ENCODE measurements around the gene GBF1. TPM values are rescaled to one million over a fixed set of nuclear protein-coding genes. Genes with fewer than 3 reads are reported as not detected.
"Not testable (repeated sequence)": the region's sequence is repeated elsewhere in the genome, so short reads cannot be mapped to it uniquely, and the experiment has no call there.

Gene GBF1
- total RNA-seq, 1 experiment from 2014 or later = 26.5 TPM

- no peak for DNase-seq (ENCODE audit: low read depth)
Measured at GRCh38 chr10:102306006-102306405, 60.7 kb downstream of the GBF1 start.

GRCh38 chr10:102306710-102307109 lies 61.4 kb downstream of the GBF1 start:
- DNase-seq (ENCODE audit: low read depth) = no peak

DNA sequence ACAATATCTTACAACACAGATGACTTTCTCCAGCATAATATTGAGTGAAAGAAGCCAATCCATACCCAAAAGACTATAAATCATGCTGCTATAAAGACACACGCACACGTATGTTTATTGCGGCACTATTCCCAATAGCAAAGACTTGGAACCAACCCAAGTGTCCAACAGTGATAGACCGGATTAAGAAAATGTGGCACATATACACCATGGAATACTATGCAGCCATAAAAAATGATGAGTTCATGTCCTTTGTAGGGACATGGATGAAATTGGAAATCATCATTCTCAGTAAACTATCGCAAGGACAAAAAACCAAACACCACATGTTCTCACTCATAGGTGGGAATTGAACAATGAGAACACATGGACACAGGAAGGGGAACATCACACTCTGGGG lies 63.0 kb downstream of the GBF1 start:
- DNase-seq (ENCODE audit: low read depth) = not testable (repeated sequence)

- no peak for DNase-seq (ENCODE audit: low read depth)
Measured at GRCh38 chr10:102309236-102309635, 63.9 kb downstream of the GBF1 start.

GRCh38 chr10:102309916-102310315 lies 64.6 kb downstream of the GBF1 start:
- DNase-seq (ENCODE audit: low read depth) = no peak

DNA sequence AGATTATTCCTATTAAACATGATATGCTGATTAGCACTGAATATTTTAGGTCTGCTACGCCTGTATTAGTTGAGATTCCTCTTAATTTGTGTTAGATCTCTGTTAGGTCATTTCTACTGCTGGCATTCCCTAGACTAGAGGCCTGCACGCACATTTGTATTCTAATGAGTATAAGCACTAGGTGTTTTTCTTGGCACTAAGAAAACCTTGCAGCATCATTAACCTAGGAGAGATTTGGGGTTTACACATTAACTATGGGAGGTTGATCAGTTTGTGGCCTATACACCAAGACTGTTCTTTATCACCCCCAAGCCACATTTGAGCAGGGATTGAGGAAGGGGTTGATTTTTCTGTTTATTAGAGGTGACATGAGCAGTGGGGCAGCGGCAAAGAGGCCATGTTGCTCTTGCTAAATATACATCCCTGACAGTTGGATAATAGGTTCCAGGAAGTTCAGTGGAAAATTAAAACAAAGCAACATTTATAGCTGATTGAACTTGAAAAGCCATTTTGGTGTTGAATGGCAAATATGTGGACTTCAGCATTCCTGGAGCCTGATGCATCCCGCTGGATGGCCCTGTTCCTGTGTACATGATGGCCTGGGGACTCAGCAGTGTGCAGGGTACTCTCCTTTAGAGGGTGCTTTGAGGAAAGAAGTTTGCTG lies 65.2 kb downstream of the GBF1 start:
- peak; percentile 62 for DNase-seq (ENCODE audit: low read depth)

DNA sequence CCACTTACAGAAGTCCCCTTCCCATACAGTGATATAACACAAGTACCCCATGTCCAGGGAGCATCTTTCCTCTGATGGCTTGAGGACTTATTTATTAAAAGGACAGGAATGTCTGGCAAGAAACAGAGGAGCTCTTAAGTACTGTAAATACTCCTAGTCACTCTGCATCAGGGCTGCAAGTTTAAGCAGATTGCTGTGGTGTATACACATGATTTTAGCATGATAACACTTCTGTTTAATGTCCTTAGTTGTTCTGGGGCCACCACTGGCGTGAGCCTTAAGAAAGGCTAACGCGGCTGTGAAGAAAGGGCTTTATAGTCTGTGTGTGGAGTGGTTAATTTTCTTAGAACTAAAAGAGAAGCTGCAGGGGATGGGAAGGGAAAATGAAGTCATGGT lies 65.7 kb downstream of the GBF1 start:
- DNase-seq (ENCODE audit: low read depth) = no peak

DNA sequence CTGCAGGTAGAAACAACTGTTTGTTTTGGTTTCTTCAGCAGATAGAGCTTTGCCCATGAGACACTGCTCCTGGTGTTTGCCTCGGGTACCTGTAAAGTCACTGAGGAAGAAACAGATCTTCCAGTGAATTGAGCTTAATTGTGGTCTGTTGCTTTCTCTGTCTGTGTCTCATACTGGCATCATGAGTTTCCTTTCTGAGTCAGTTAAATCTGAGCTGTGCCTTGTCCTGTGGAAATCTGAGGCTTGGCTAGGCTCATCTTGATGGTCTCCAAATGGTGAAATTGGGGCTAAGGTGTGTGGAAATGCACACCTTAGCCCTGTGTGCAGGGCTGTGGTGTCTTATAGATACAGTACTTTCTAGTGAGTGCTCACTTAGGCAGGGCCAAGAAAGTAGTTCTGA lies 67.4 kb downstream of the GBF1 start:
- DNase-seq (ENCODE audit: low read depth) = peak; percentile 14

DNA sequence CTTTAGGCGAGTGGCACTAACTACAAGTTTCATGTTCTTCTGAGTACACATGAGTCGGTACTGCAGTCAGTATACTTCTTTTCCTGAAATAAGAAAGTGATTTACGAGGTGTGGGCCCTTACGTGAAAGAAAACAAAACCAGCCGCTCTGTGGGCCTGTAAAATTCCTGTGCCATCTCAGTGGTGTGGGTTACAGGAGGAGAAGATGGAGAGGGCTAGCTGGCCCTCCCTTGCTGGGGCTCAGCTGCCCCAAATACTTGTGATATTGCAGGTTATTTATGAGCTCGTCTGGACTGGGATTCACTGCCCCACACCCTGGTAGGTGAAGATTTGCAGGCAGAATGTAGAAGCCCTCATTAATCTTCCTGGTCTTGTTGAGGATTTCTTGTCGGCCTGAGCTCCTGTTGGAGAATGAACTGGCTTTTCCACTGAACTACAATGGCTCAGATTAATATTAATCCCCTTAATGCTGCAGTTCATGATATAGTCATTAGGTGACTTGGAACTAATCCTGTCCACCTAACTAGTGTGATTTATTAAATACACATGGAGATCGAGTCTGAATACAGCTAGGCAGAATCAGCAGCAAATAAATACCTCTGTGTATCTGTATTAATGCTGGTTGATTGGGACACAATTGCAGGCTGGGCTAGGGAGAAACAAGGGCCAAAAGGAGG lies 68.0 kb downstream of the GBF1 start:
- peak; percentile 5 for DNase-seq (ENCODE audit: low read depth)

- no peak for DNase-seq (ENCODE audit: low read depth)
Measured at GRCh38 chr10:102314801-102315200, 69.5 kb downstream of the GBF1 start.

- no peak for DNase-seq (ENCODE audit: low read depth)
Measured at GRCh38 chr10:102316421-102316820, 71.1 kb downstream of the GBF1 start.

- DNase-seq (ENCODE audit: low read depth) = no peak
Measured at GRCh38 chr10:102322914-102323313, 77.6 kb downstream of the GBF1 start.

GRCh38 chr10:102324061-102324460 lies 78.7 kb downstream of the GBF1 start:
- no peak for DNase-seq (ENCODE audit: low read depth)

- no peak for DNase-seq (ENCODE audit: low read depth)
Measured at GRCh38 chr10:102326031-102326430, 80.7 kb downstream of the GBF1 start.

DNA sequence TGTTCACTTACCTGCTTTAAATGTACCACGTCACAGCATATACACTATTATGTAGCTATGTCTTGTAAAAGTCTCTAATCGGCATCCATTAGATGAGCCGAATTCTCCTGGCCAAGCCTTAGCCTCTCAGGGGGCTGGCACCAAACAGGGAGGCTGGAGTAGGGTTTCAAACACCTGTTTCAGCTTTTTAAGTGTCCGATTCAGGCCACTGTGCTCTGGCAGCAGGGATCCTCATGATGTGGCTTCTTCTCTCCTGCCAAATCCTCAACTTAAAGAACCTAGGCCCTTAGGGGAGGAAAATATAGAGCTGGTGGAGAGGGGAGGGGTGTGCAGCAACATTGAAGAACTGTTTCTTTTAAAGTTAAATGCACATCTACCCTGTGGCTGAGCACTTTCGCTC lies 81.7 kb downstream of the GBF1 start:
- no peak for DNase-seq (ENCODE audit: low read depth)

DNA sequence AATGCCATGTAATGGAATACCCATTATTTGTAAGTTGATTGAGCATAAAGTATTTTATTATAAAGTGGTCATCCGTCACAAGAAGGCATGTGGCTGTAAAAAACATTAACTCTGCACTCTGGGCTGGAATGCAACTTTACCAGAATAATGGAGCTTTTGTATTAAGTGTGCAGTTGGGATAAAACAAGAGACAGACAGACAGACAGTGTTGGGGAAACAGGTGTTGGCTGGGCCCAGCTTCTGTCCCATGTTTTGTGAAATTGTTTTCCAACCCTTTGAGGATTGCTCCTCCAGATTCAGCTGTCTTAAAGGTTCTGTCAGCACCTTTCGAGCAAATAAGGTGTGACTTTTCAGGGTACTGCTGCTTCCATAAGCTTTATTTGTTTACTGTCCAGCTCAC lies 82.3 kb downstream of the GBF1 start:
- no peak for DNase-seq (ENCODE audit: low read depth)

GRCh38 chr10:102332772-102333171 lies 87.4 kb downstream of the GBF1 start:
- no peak for DNase-seq (ENCODE audit: low read depth)

DNA sequence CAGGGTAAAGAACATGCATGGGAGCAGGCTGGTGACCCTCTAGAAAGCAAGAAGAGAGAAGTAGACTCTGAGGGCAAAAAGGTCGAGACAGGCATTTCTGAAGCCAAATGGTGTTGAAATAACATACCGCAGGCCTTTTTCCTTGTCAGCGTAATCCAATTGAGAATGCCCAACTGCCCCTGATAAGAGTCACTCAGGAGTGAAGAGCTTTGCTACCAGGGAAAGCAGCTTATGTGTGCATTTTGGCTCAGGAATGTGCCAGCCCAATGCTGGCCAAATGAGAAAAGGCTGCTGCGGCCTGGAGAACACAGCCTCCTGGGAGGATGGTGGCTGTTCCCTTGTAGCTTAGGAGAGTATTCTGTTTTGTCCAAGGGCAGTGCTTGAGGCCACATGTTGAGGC lies 88.8 kb downstream of the GBF1 start:
- no peak for DNase-seq (ENCODE audit: low read depth)

DNA sequence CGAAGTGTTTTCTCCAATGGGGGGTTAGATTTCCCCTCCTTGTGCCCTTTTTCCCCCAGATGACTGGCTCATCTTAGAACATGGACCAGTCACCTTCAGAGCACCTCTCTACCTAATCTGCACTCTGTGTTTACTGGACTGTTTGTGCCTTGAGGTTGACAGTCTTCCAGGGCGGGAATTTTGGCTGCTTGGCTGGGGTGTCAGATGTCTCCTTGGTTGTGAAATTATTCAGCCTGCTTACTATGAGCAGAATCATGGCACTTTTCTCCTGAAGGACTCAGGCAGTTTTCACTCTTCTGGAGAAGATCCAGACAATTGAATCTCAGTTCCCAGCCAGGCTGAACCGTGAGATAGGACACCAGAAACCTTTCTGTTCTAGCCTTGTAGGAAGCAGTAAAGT lies 89.9 kb downstream of the GBF1 start:
- DNase-seq (ENCODE audit: low read depth) = no peak

DNA sequence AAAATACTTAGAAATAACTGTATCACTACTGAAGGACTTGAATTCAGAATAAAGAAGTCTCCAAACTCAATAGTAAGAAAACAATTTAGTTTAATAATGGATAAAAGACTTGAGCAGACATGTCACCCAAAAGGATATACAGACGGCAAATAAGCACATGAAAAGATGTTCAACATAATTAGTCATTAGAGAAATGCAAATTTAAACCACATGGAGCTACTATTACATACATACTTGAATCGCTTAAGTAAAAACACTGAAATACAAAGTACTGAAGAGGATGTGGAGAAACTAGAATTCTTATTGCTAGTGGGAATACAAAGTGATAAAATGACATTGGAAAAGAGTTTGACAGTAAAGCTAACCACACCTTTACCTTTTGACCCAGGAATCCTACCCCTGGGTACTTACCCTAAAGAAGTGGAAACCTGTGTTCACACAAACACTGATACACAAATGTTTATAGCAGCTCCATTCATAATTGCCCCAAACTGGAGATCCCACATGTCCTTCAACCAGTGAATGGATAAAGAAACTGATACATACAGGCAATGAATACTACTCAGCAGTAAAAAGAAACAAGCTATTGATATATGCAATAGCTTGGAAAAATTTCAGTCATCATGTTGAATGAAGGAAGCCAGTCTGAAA lies 95.8 kb downstream of the GBF1 start:
- no peak for DNase-seq (ENCODE audit: low read depth)

GRCh38 chr10:102342458-102342857 lies 97.1 kb downstream of the GBF1 start:
- DNase-seq (ENCODE audit: low read depth) = peak; percentile 37

DNA sequence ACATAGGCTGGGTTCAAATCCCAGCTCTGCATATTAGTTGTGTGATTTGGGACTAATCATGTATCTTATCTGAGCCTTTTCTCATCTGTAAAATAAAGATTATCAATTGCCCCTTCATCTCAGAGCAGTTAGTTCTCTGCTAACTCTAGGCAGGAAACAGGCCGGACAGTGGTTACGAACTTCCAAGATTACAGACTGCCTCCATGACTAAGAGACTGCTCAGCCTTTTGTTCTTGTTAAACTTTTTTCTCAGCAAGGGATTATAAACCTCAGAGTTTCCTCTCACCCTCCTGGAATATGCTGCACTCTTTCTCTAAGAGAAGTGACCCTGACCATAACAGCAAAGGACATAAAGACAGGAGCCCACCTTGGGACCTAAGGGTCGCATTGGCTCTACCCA lies 97.6 kb downstream of the GBF1 start:
- DNase-seq (ENCODE audit: low read depth) = peak; percentile 85

DNA sequence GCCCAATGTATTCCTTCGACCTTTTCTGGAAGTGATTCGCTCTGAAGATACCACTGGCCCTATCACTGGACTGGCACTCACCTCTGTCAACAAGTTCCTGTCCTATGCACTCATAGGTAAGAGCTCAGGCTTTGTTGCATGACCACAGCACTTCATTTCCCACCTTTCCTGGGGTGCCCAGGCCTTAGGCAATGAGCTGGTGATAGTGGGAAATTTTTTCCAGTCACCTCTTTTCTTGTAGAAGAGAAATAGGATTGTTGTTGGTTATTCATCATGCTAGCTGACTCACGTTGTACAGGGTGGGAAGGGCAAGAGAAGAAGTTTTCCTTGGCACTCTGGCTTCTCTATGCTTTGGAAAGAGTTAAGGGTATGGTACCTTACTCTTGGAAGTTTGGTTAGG lies 98.7 kb downstream of the GBF1 start:
- peak; percentile 66 for DNase-seq (ENCODE audit: low read depth)
